Testis (tissue), 2 donors: ENCODE measurements around the gene MKX.

Experiments
- CTCF ChIP-seq, 3 experiments: fragments of 450-650 bp in 2 of 3; fragments of 200-600 bp in 1 of 3; sonication (generic) in 1 of 3; IDR thresholded peaks; one replicate each; pipeline ENCODE4 v1.5.1; 2016 to 2019; ENCODE audit warnings: antibody characterized with exemption in 3 of 3, mild to moderate bottlenecking in 2 of 3, moderate library complexity in 1 of 3
- POLR2A ChIP-seq: fragments of 450-650 bp; IDR thresholded peaks from one replicate; pipeline ENCODE4 v1.6.1; 2017; ENCODE audit warnings: antibody characterized with exemption, mild to moderate bottlenecking, moderate library complexity

GRCh38 chr10:27717224-27717623, 28.4 kb downstream of the MKX start:
- TF ChIP-seq CTCF (IDR thresholded peaks at IDR 0.05) (no peak), POLR2A (no peak)
